ENCODE results near the gene TUBD1. TPM values are rescaled to one million over a fixed set of nuclear protein-coding genes. Genes with fewer than 3 reads are reported as not detected.

TUBD1 gene
- total and polyA plus RNA-seq, 2 donors (not counting 1 experiment from before 2014, with no cell fraction given) = 5.7 to 20.0 TPM

- H3K9me3 Mint-ChIP-seq (ENCODE audit: insufficient read depth) = no peaks in the 10 kb centered on the region
- DNase-seq = peak; percentile 61
- H3K4me1 ChIP-seq (ENCODE audit: control insufficient read depth in 2 of 2, insufficient read depth in 2 of 2, low read length in 2 of 2) = no peaks in the 10 kb centered on the region
- no peak overlapping the region for H3K27ac ChIP-seq (ENCODE audit: low read length in 2 of 2)
- peaks cover 34% of the 10 kb centered on the region for H3K79me2 ChIP-seq (ENCODE audit: control insufficient read depth, insufficient read depth, low read length)
- H3K4me3 ChIP-seq (ENCODE audit: control extremely low read depth in 1 of 5, extremely low read depth in 1 of 5, insufficient read depth in 1 of 5, low read depth in 2 of 5, low read length in 4 of 5) = no peak overlapping the region
- H3K36me3 ChIP-seq (replicated peaks in 1 of 2; ENCODE audit: control extremely low read depth in 1 of 2, control insufficient read depth in 1 of 2, extremely low read depth in 1 of 2, insufficient read depth in 2 of 2, low read length in 1 of 2) = peaks cover 3 to 52% of the 10 kb centered on the region in 2 experiments
- POLR2A ChIA-PET = no interaction called here
- no CpG with 5 or more reads among the region's 1 CpG for WGBS (ENCODE audit: insufficient coverage)
- CTCF ChIA-PET = interaction anchor here (0.6 to 5.8 kb wide), 21 partner anchors 9 to 603 kb away, joined by 3 to 41 read pairs (median 6); partner anchors contain the start of genes RPS6KB1 and TUBD1
- no peaks in the 10 kb centered on the region for H3K4me1 Mint-ChIP-seq
- no peaks in the 10 kb centered on the region for H3K9me3 ChIP-seq (ENCODE audit: control extremely low read depth in 1 of 3, control insufficient read depth in 2 of 3, insufficient read depth in 1 of 3, low read length in 2 of 3)
- intact Hi-C loops (cut with micrococcal nuclease) = loop anchor here (5.0 kb wide), 1 partner anchor 123 kb away; no protein-coding TSS in a partner anchor
- ATAC-seq (ENCODE audit: low read depth) = peak; percentile 51
- H3K27me3 Mint-ChIP-seq = no peaks in the 10 kb centered on the region
- no peaks in the 10 kb centered on the region for H3K27me3 ChIP-seq (replicated peaks in 1 of 4; ENCODE audit: control extremely low read depth in 1 of 4, control insufficient read depth in 3 of 4, insufficient read depth in 4 of 4, low read length in 3 of 4)
- H3K27ac Mint-ChIP-seq = no peak overlapping the region
- TF ChIP-seq EZH2 (IDR thresholded peaks at IDR 0.05; ENCODE audit: borderline replicate concordance, insufficient read depth, low read depth, low read length, poor library complexity, severe bottlenecking) (no peak), CTCF (IDR thresholded peaks at IDR 0.05) (peak; percentile 77)
- H3K4me2 ChIP-seq (replicated peaks; ENCODE audit: low read depth, low read length, poor library complexity, severe bottlenecking) = no peak overlapping the region
- no peaks in the 10 kb centered on the region for H4K20me1 ChIP-seq (ENCODE audit: control insufficient read depth, insufficient read depth, low read length, poor library complexity, severe bottlenecking)
- H2AFZ ChIP-seq (ENCODE audit: insufficient read depth, low read depth, low read length, poor library complexity, severe bottlenecking) = no peak overlapping the region
- no peak overlapping the region for H3K4me3 Mint-ChIP-seq
- H3K9ac ChIP-seq (ENCODE audit: low read length) = no peak overlapping the region
These were observed 21.6 kb upstream of the TUBD1 start for GRCh38 chr17:59914274-59914854.

GRCh38 chr17:59907467-59907866 is 14.7 kb upstream of the TUBD1 start:
- Histone ChIP-seq H3K4me3 (ENCODE audit: control extremely low read depth in 1 of 5, extremely low read depth in 1 of 5, insufficient read depth in 1 of 5, low read depth in 2 of 5, low read length in 4 of 5) (no peak overlapping the region), H3K4me1 (ENCODE audit: control insufficient read depth in 2 of 2, insufficient read depth in 2 of 2, low read length in 2 of 2) (no peaks in the 10 kb centered on the region), H3K27ac (ENCODE audit: low read length in 2 of 2) (no peak overlapping the region), H3K4me2 (replicated peaks; ENCODE audit: low read depth, low read length, poor library complexity, severe bottlenecking) (no peak overlapping the region), H3K79me2 (ENCODE audit: control insufficient read depth, insufficient read depth, low read length) (peaks cover 84% of the 10 kb centered on the region), H3K36me3 (replicated peaks in 1 of 2; ENCODE audit: control extremely low read depth in 1 of 2, control insufficient read depth in 1 of 2, extremely low read depth in 1 of 2, insufficient read depth in 2 of 2, low read length in 1 of 2) (peaks cover 0 to 22% of the 10 kb centered on the region in 2 experiments), H3K9ac (ENCODE audit: low read length) (no peak overlapping the region), H4K20me1 (ENCODE audit: control insufficient read depth, insufficient read depth, low read length, poor library complexity, severe bottlenecking) (peaks cover 33% of the 10 kb centered on the region), H3K9me3 (ENCODE audit: control extremely low read depth in 1 of 3, control insufficient read depth in 2 of 3, insufficient read depth in 1 of 3, low read length in 2 of 3) (no peaks in the 10 kb centered on the region), H3K27me3 (replicated peaks in 1 of 4; ENCODE audit: control extremely low read depth in 1 of 4, control insufficient read depth in 3 of 4, insufficient read depth in 4 of 4, low read length in 3 of 4) (no peaks in the 10 kb centered on the region), H2AFZ (ENCODE audit: insufficient read depth, low read depth, low read length, poor library complexity, severe bottlenecking) (no peak overlapping the region)
- Mint-ChIP-seq H3K4me1 (peaks cover 13% of the 10 kb centered on the region), H3K27ac (no peak overlapping the region), H3K4me3 (no peak overlapping the region), H3K27me3 (no peaks in the 10 kb centered on the region), H3K9me3 (ENCODE audit: insufficient read depth) (no peaks in the 10 kb centered on the region)
- TF ChIP-seq EZH2 (IDR thresholded peaks at IDR 0.05; ENCODE audit: borderline replicate concordance, insufficient read depth, low read depth, low read length, poor library complexity, severe bottlenecking) (no peak), CTCF (IDR thresholded peaks at IDR 0.05) (no peak)
- ATAC-seq (ENCODE audit: low read depth) (no peak), DNase-seq (no peak)
- CTCF ChIA-PET = no interaction called here
- POLR2A ChIA-PET = no interaction called here
- WGBS (ENCODE audit: insufficient coverage) = no CpG with 5 or more reads among the region's 3 CpGs
- intact Hi-C loops (cut with micrococcal nuclease) = no loop called here
